ENCODE data around the gene PRKAR1B.
A peak's percentile ranks its signal among the peaks of the same experiment; 100 is the strongest.
"Not testable (repeated sequence)": the region's sequence is repeated elsewhere in the genome, so short reads cannot be mapped to it uniquely, and the experiment has no call there.

Gene PRKAR1B

GRCh38 chr7:641269-641671 lies 85.8 kb downstream of the PRKAR1B start:
- no peak for DNase-seq

GRCh38 chr7:638256-639011 lies 88.6 kb downstream of the PRKAR1B start:
- no peak for DNase-seq

GRCh38 chr7:637826-638225 lies 89.3 kb downstream of the PRKAR1B start:
- DNase-seq, result no peak

GRCh38 chr7:636396-636795 lies 90.7 kb downstream of the PRKAR1B start:
- peak; percentile 15 for DNase-seq

- DNase-seq, result not testable (repeated sequence)
Measured at GRCh38 chr7:635687-636382, 91.2 kb downstream of the PRKAR1B start.

GRCh38 chr7:635227-635626 lies 91.9 kb downstream of the PRKAR1B start:
- no peak for DNase-seq

- DNase-seq, result no peak
Measured at GRCh38 chr7:633381-634018, 93.6 kb downstream of the PRKAR1B start.

- DNase-seq, result no peak
Measured at GRCh38 chr7:632831-633210, 94.3 kb downstream of the PRKAR1B start.

- no peak for DNase-seq
Measured at GRCh38 chr7:631964-632830, 94.9 kb downstream of the PRKAR1B start.

GRCh38 chr7:631291-631711 lies 95.8 kb downstream of the PRKAR1B start:
- DNase-seq, result no peak

GRCh38 chr7:630539-630938 lies 96.5 kb downstream of the PRKAR1B start:
- no peak for DNase-seq

- no peak for DNase-seq
Measured at GRCh38 chr7:630111-630511, 97.0 kb downstream of the PRKAR1B start.

GRCh38 chr7:628826-629225 lies 98.3 kb downstream of the PRKAR1B start:
- DNase-seq, result no peak

- DNase-seq, result no peak
Measured at GRCh38 chr7:628402-628763, 98.7 kb downstream of the PRKAR1B start.

GRCh38 chr7:627661-628401 lies 99.2 kb downstream of the PRKAR1B start:
- no peak for DNase-seq

GRCh38 chr7:625376-625971 lies 101.6 kb downstream of the PRKAR1B start:
- no peak for DNase-seq

GRCh38 chr7:623464-623863 lies 103.6 kb downstream of the PRKAR1B start:
- DNase-seq, result no peak

- DNase-seq, result no peak
Measured at GRCh38 chr7:621572-622285, 105.4 kb downstream of the PRKAR1B start.

- DNase-seq, result no peak
Measured at GRCh38 chr7:620885-621284, 106.2 kb downstream of the PRKAR1B start.

- peak; percentile 74 for DNase-seq
Measured at GRCh38 chr7:620056-620455, 107.0 kb downstream of the PRKAR1B start.

GRCh38 chr7:619368-619840 lies 107.7 kb downstream of the PRKAR1B start:
- no peak for DNase-seq

All from activated CD4-positive, alpha-beta T cell treated with anti-CD3 and anti-CD28 coated beads, Interleukin-10, Interleukin-2, amounts not matched to agents 100 ng/mL and 50 ng/mL, durations not matched to agents 16 hours and 8 hours (primary cell).